Pancreas (tissue), 10 donors: ENCODE measurements around the gene EFCAB6. TPM values are rescaled to one million over a fixed set of nuclear protein-coding genes. Genes with fewer than 3 reads are reported as not detected.
A peak's percentile ranks its signal among the peaks of the same experiment; 100 is the strongest.

Source experiments
- ATAC-seq, 4 donors: fragments of 200-7000 bp; cut with Tn5 transposase; one replicate each; pipeline versions ENCODE4 v1.8.0 to v1.9.1; 2020; ENCODE audit warnings: mild to moderate bottlenecking in 4 of 4, moderate library complexity in 4 of 4
- DNase-seq, 6 donors: peaks; one replicate each; pipeline ENCODE4 v3.0.0-alpha.2; 2020
- FAIRE-seq: peaks from 2 replicates; lab custom pipeline; 2012; peaks lifted over from hg19 to GRCh38; lab: Jason Lieb, UNC
- H3K27ac ChIP-seq, 4 donors: fragments of 200-600 bp; sonication (generic); 1 replicate in 3 of 4; 2 replicates in 1 of 4; pipeline versions ENCODE4 v1.5.0 to v1.8.0; 2020
- H3K27me3 ChIP-seq, 4 donors: fragments of 200-600 bp; one replicate each; pipeline ENCODE4 v1.8.0; 2021
- H3K36me3 ChIP-seq, 3 donors: fragments of 200-600 bp; sonication (generic) in 1 of 3; one replicate each; pipeline versions ENCODE4 v1.5.0 to v1.8.0; 2020 to 2021
- H3K4me1 ChIP-seq, 3 donors: fragments of 200-600 bp; one replicate each; pipeline ENCODE4 v1.8.0; 2021
- H3K4me3 ChIP-seq, 4 donors: fragments of 200-600 bp; sonication (generic) in 2 of 4; one replicate each; pipeline versions ENCODE4 v1.5.0 to v1.8.0; 2020 to 2021
- H3K9me3 ChIP-seq, 4 donors: fragments of 200-600 bp; one replicate each; pipeline ENCODE4 v1.8.0; 2021
- CTCF ChIP-seq, 4 donors: fragments of 200-600 bp; sonication (generic) in 3 of 4; IDR thresholded peaks; one replicate each; pipeline versions ENCODE4 v1.5.0 to v1.8.0; 2021; ENCODE audit warnings: antibody characterized with exemption in 4 of 4
- WGBS, 2 donors: extraction: QIAGEN DNeasy Blood & Tissue Kit; methylation state at CpG; one replicate each; pipeline ENCODE4 v1.1.7; 2013; 5-methylcytosine and 5-hydroxymethylcytosine counted together
- intact Hi-C, 3 donors: fragments of 100-400 bp; cut with DNase I; formaldehyde crosslinking; loops; one replicate each; pipeline versions ENCODE4 v1.11.1 to v1.14.2; 2022
- polyA plus RNA-seq, 2 donors: library from polyadenylated mRNA; stranded (reverse); fragments of 200-250 nt; gene quantifications; one replicate each; pipeline ENCODE4 v1.2.3, GENCODE V29; 2013
- total RNA-seq, 6 donors: library from RNA; stranded (reverse); fragmentation: NEBNext Ultra II Directional in 4 of 6; extraction: Animal tissue kit (Norgen Biotek cat#: 25700) in 4 of 6; gene quantifications; one replicate each; pipeline versions ENCODE4 v1.2.1 to v1.2.4, GENCODE V29; 2021 to 2023
- donor health status: healthy with polysubstance abuse.
- donor health status: DM: no; HTN: no; CAD: no; lungs with moderate emphysema.
- donor health status: DM: no; HTN: no; CAD: no.
- donor health status: control.
- donor health status: control.
- donor health status: Bipolar disorder and iron deficiency.
- donor health status: DM: yes; HTN: yes; CAD: no.
- donor health status: DM: no; HTN: no; CAD: no.
- donor health status: DM: no; HTN: no; CAD: no.
- donor health status: DM: yes; HTN: yes; CAD: no.

EFCAB6 gene
- total and polyA plus RNA-seq, 8 donors = 1.6 to 3.4 (median 2.2) TPM

DNA sequence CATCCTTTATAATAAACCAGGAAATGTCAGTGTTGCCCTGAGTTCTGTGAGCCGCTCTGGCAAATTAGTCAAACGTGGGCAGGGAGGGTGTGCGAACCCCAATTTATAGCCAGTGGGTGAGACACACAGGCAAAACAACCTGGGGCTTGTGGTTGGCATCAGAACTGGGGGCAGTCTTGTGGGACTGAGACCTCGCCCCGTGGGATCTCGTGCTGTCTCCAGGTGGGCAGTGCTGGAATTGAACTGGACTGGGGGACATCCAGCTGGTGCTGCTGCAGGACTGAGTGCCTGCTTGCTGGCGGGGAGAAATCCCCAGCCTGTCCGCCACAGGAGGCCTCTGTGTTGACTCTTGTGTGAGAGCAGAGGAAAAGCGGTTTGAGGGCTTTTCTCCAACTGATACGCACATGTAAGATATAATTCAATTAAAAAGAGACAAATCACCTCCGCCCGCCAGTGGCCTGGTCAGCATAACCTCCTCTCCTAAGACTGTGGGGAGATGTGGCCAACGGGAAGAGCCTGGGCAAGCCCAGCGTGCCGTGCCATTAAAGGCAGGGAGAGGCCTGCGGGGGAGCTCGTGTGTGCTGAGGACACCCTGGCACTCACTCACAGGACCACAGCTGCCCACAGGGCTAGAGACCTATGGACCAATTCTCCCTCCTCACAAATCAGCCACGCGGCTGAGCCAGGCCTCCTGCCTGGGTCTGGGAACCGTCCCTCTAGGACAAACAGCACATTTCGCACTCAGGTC, 31.9 kb upstream of the EFCAB6 start:
- WGBS, 2 donors = 72 to 79% methylated on average over 20 to 21 of the region's 21 CpGs
- no peak for ATAC-seq
- no peaks in the 10 kb centered on the region for H3K27me3 ChIP-seq
- no peak for TF ChIP-seq CTCF (IDR thresholded peaks at IDR 0.05)
- no peaks in the 10 kb centered on the region for H3K9me3 ChIP-seq
- intact Hi-C loops = loop anchor here in 1 of 3 donors (10.0 kb wide), 1 partner anchor 449 kb away; no protein-coding TSS in a partner anchor
- H3K4me1 ChIP-seq = no peaks in the 10 kb centered on the region
- DNase-seq = peak in 1 of 6 donors; percentile 6
- H3K36me3 ChIP-seq = no peaks in the 10 kb centered on the region
- H3K27ac ChIP-seq = no peak overlapping the region
- H3K4me3 ChIP-seq = no peak overlapping the region
- FAIRE-seq = no peak

DNA sequence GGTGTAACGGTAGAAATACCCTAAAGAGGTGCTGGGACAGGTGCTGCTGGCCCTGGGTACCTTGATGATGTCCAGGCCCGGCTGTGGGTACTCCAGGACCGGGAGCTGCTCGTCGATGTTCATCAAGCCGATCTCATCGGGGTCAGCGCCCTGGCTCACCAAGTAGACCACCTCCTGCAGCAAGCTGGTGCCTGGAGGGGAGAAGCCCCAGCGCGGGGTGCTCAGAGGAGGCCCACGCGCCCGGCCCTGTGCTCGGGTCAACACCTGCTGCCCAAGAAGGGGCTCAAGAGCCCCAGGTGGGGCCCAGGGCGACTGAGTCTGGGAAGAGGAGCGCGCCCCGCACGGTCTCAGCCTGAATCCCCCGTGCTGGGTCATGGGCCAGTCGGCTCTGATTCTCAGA, 29.6 kb upstream of the EFCAB6 start:
- no peaks in the 10 kb centered on the region for H3K9me3 ChIP-seq
- FAIRE-seq = no peak

DNA sequence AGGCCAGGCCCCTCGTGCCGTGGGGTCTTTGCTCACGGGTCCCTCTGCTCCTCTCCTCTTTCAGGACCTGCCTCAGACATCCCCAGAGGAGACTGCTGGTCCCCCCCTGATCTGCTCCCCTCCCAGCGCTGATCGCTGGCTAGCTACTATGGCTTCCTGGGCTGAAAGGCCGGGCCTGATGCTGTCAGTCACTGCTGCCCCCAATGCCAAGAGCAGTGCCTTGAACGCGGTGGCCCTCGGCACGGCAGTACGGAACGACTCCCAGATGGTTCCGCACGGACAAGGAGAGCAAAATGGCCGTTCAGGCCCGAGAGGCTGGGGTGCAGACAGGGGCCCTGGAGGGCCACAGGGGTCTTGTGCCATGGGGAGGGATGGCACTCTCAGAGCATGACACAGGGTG, 28.7 kb upstream of the EFCAB6 start:
- no peak overlapping the region for H3K27ac ChIP-seq
- no peak overlapping the region for H3K4me3 ChIP-seq
- FAIRE-seq = no peak
- H3K36me3 ChIP-seq = no peaks in the 10 kb centered on the region
- intact Hi-C loops = loop anchor here in 1 of 3 donors (10.0 kb wide), 1 partner anchor 446 kb away; no protein-coding TSS in a partner anchor
- no peaks in the 10 kb centered on the region for H3K9me3 ChIP-seq
- TF ChIP-seq CTCF (IDR thresholded peaks at IDR 0.05) = no peak
- WGBS, 2 donors = 68 to 80% methylated on average over 16 of the region's 16 CpGs
- no peak for ATAC-seq
- peak in 2 of 6 donors; percentile 10 to 44 for DNase-seq
- H3K27me3 ChIP-seq = no peaks in the 10 kb centered on the region
- no peaks in the 10 kb centered on the region for H3K4me1 ChIP-seq

More for the DNA sequence above, 29.6 kb upstream of the EFCAB6 start:
- intact Hi-C loops = loop anchor here in 1 of 3 donors (10.0 kb wide), 1 partner anchor 447 kb away; no protein-coding TSS in a partner anchor
- Histone ChIP-seq H3K36me3 (no peaks in the 10 kb centered on the region), H3K4me3 (no peak overlapping the region), H3K27ac (no peak overlapping the region), H3K4me1 (no peaks in the 10 kb centered on the region), H3K27me3 (no peaks in the 10 kb centered on the region)
- 79 to 84% methylated on average over 21 of the region's 21 CpGs for WGBS, 2 donors
- DNase-seq (peak in 3 of 6 donors; percentile 7 to 40 (median 37)), ATAC-seq (no peak)
- no peak for TF ChIP-seq CTCF (IDR thresholded peaks at IDR 0.05)

GRCh38 chr22:43840431-43840830, 28.3 kb upstream of the EFCAB6 start:
- no peak for TF ChIP-seq CTCF (IDR thresholded peaks at IDR 0.05)
- no peak for FAIRE-seq
- no peak for ATAC-seq
- H3K36me3 ChIP-seq = no peaks in the 10 kb centered on the region
- no peaks in the 10 kb centered on the region for H3K4me1 ChIP-seq
- DNase-seq = peak in 2 of 6 donors; percentile 3 to 47
- 71 to 84% methylated on average over 10 to 13 of the region's 13 CpGs for WGBS, 2 donors
- H3K9me3 ChIP-seq = no peaks in the 10 kb centered on the region
- intact Hi-C loops = loop anchor here in 1 of 3 donors (10.0 kb wide), 1 partner anchor 446 kb away; no protein-coding TSS in a partner anchor
- no peaks in the 10 kb centered on the region for H3K27me3 ChIP-seq
- H3K27ac ChIP-seq = no peak overlapping the region
- no peak overlapping the region for H3K4me3 ChIP-seq

DNA sequence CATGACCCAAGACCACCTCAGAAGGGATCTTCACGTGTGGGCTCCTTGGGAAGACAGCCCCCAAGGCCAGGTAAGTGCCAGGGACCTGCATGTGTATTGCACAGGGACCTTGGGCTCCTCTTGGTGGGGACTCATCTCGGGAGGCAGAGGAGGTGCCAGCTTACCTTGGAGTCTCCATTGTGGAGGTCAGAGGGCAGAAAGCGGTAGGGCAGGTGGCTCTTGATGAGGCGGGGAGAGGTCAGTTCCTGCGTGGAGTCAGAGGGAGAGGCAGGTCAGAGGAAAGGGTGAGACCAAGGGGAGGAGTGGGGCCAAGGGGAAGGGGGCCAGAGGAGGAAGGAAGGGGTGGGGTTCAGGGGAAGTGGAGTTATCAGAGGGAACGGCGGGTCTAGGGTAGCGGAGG, 27.7 kb upstream of the EFCAB6 start:
- Histone ChIP-seq H3K27ac (no peak overlapping the region), H3K9me3 (no peaks in the 10 kb centered on the region), H3K36me3 (no peaks in the 10 kb centered on the region), H3K4me3 (no peak overlapping the region), H3K4me1 (no peaks in the 10 kb centered on the region), H3K27me3 (no peaks in the 10 kb centered on the region)
- no peak for FAIRE-seq
- no peak for ATAC-seq
- WGBS, 2 donors = 38 to 45% methylated on average over 8 of the region's 8 CpGs
- intact Hi-C loops = loop anchor here in 1 of 3 donors (10.0 kb wide), 1 partner anchor 445 kb away; no protein-coding TSS in a partner anchor
- DNase-seq = peak in 1 of 6 donors; percentile 7
- no peak for TF ChIP-seq CTCF (IDR thresholded peaks at IDR 0.05)
